ENCODE results near the gene GAS7.

- no peak for TF ChIP-seq CTCF (IDR thresholded peaks at IDR 0.05; ENCODE audit: low read length)
- no peak for TF ChIP-seq EZH2 (IDR thresholded peaks at IDR 0.05; ENCODE audit: borderline replicate concordance, low read length)
These were observed 72.7 kb downstream of the GAS7 start for GRCh38 chr17:10125531-10126275.
